Stimulated activated naive CD8-positive, alpha-beta T cell treated with anti-CD3 and anti-CD28 coated beads, Interleukin-15, amount 100 ng/mL, for 72 hours (primary cell): ENCODE data around the gene PUS7.
"Not testable (repeated sequence)": the region's sequence is repeated elsewhere in the genome, so short reads cannot be mapped to it uniquely, and the experiment has no call there.

ENCODE experiments used
- ATAC-seq: fragments of 150-1000 bp; cut with Tn5 transposase; 2 replicates; pipeline ENCODE4 v1.10.0; 2021; ENCODE audit warnings: mild to moderate bottlenecking, moderate library complexity
- DNase-seq, 2 donors: peaks; one replicate each; pipeline ENCODE4 v3.0.0; 2021 to 2022
- H3K27ac Mint-ChIP-seq, 2 donors: one replicate each; pipeline ENCODE4 v1.8.0; 2022; ENCODE audit warnings: mild to moderate bottlenecking in 2 of 2, mixed read lengths in 2 of 2, moderate library complexity in 2 of 2
- H3K27me3 Mint-ChIP-seq: one replicate; pipeline ENCODE4 v1.8.0; 2022; ENCODE audit warnings: mixed read lengths
- H3K4me1 Mint-ChIP-seq: one replicate; pipeline ENCODE4 v1.8.0; 2022; ENCODE audit warnings: mild to moderate bottlenecking, mixed read lengths
- H3K4me3 Mint-ChIP-seq, 2 donors: one replicate each; pipeline ENCODE4 v1.8.0; 2022; ENCODE audit warnings: mild to moderate bottlenecking in 2 of 2, mixed read lengths in 2 of 2, moderate library complexity in 1 of 2
- H3K9me3 Mint-ChIP-seq, 2 donors: one replicate each; pipeline ENCODE4 v1.8.0; 2022; ENCODE audit warnings: mixed read lengths in 2 of 2

Gene PUS7, protein sequence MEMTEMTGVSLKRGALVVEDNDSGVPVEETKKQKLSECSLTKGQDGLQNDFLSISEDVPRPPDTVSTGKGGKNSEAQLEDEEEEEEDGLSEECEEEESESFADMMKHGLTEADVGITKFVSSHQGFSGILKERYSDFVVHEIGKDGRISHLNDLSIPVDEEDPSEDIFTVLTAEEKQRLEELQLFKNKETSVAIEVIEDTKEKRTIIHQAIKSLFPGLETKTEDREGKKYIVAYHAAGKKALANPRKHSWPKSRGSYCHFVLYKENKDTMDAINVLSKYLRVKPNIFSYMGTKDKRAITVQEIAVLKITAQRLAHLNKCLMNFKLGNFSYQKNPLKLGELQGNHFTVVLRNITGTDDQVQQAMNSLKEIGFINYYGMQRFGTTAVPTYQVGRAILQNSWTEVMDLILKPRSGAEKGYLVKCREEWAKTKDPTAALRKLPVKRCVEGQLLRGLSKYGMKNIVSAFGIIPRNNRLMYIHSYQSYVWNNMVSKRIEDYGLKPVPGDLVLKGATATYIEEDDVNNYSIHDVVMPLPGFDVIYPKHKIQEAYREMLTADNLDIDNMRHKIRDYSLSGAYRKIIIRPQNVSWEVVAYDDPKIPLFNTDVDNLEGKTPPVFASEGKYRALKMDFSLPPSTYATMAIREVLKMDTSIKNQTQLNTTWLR

GRCh38 chr7:105521717-105522463, at the start of gene PUS7:
Gene PUS7, minus strand, starts transcription at chr7:105522271. Its CDS starts 13,759 bp downstream, at chr7:105508512.
- ATAC-seq (peak; percentile 92), DNase-seq (peak; percentile 75 to 80)
- Mint-ChIP-seq H3K9me3 (no peaks in the 10 kb centered on the region), H3K27ac (peak within 1 kb of the TSS; percentile 67 to 93), H3K4me3 (peak within 1 kb of the TSS; percentile 97 to 98), H3K27me3 (no peaks in the 10 kb centered on the region), H3K4me1 (peaks cover 37% of the 10 kb centered on the region)

DNA sequence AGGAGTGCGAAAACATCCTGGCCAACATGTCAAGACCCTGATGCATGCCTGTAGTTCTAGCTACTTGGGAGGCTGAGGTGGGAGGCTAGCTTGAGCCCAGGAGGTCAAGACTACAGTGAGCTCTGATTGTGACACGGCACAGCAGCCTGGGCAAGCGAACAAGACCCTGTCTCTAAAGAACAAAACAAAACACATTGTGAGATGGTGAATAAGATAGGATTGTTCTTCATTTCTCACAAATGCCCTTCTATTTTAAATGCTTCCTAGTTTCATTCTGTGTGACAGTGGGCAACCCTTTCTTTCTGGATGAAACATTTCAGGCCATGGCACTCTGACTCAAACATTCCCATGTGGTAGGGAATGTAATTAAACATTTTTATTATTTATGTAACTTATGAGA, 45.8 kb upstream of the PUS7 start:
- ATAC-seq: no peak
- Mint-ChIP-seq H3K27ac (peak overlapping the region in 1 of 2 donors; percentile 42), H3K9me3 (no peaks in the 10 kb centered on the region), H3K4me1 (no peaks in the 10 kb centered on the region), H3K4me3 (no peak overlapping the region), H3K27me3 (no peaks in the 10 kb centered on the region)
- DNase-seq: no peak

DNA sequence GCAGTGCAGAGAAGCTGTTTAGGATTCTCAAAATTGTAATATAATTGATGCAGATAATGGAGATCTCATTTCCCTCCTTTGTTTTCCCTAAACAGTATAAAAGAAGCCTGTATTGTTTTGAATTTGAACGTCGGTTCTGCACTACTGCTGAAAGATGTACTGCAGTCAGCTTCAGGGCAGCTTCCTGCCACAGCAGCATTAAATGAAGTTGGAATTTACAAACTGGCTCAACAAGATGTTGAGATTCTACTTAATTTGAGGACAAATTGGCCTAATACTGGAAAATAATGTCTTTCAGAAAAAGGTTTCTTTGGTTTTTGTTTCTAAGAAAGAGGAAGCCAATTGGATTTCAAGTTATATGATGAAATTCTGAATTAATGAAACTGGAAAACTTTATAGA, 45.0 kb upstream of the PUS7 start:
- no peaks in the 10 kb centered on the region for H3K9me3 Mint-ChIP-seq
- H3K4me3 Mint-ChIP-seq: no peak overlapping the region
- no peaks in the 10 kb centered on the region for H3K27me3 Mint-ChIP-seq
- H3K4me1 Mint-ChIP-seq: no peaks in the 10 kb centered on the region
- ATAC-seq: no peak
- no peak overlapping the region for H3K27ac Mint-ChIP-seq
- no peak for DNase-seq

DNA sequence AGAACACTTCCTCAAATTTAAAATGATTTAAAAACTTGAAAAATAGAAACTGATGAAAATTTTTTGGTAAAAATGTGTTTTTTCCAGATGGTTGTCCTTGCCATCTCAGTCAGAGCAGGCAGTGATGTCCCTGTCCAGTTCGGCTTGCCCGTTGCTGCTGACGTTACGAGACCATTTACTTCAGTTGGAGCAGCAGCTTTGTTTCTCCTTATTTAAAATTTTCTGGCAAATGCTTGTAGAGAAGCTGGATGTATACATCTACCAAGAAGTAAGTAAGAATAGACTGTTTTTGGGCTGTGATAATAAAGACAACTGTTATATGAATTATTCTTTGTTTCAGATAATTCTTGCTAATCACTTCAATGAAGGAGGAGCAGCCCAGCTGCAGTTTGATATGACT, 43.1 kb upstream of the PUS7 start:
- Mint-ChIP-seq H3K27ac (no peak overlapping the region), H3K9me3 (no peaks in the 10 kb centered on the region), H3K27me3 (no peaks in the 10 kb centered on the region), H3K4me1 (no peaks in the 10 kb centered on the region), H3K4me3 (no peak overlapping the region)
- ATAC-seq: no peak
- no peak for DNase-seq

- H3K9me3 Mint-ChIP-seq: no peaks in the 10 kb centered on the region
- no peaks in the 10 kb centered on the region for H3K4me1 Mint-ChIP-seq
- H3K4me3 Mint-ChIP-seq: no peak overlapping the region
- H3K27ac Mint-ChIP-seq: no peak overlapping the region
- DNase-seq (no peak), ATAC-seq (no peak)
- H3K27me3 Mint-ChIP-seq: no peaks in the 10 kb centered on the region
Observed at GRCh38 chr7:105559926-105560325, 37.9 kb upstream of the PUS7 start.

DNA sequence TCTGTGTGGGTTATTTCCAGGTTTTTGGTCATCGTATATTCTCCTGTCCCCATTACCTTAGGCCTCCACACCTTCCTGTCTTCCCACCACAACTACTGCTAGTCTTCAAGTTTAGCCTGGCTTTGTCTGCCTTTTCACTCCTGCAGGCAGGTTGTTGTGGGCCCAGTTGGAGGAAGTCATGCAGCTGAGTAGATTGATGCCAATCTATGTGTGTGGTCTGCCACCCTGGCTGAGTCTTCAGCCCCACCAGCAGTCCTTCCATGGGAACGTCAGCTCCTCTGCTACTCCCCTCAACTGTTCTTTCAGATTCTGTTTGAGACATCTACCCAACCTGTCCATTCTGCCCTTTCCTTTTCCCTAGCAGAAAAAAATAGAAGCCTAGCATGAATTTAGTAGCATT, 16.3 kb upstream of the PUS7 start:
- H3K27me3 Mint-ChIP-seq: no peaks in the 10 kb centered on the region
- ATAC-seq (no peak), DNase-seq (no peak)
- no peak overlapping the region for H3K4me3 Mint-ChIP-seq
- H3K27ac Mint-ChIP-seq: no peak overlapping the region
- H3K4me1 Mint-ChIP-seq: peaks cover 16% of the 10 kb centered on the region
- no peaks in the 10 kb centered on the region for H3K9me3 Mint-ChIP-seq

DNA sequence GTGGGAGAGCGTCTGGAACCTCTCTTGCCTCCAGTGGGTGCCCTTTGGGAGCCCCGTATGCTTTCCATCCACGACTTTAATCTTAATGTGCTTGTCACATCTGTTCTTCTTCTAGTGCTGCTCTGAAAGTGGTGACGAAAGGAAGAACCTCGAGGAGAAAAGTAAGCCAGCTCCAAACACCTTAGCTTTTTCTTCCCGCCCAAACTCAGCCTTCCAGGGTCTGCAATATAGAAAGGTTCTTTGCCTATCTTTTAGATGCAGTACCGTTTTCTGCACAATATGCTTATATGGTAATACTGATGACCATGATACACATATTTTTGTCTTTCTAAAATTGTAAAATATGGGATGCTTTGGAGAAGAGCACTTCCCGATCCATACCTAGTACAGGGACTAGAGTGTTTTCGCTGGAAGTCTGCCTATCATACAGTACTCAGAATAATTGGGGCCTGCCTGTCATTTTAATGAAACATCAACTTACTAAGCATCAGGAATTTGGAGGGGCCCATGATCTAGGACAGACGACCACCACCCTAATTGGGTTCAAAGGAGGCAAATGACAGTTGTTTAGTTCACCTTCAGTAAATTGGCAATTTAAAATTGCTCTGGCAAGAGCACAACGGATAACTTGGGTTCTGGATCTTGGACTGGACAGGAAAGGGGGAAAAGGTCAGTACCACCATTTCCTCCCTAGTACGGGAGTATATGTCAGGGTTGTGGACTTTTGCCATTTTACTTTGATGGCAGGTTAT, 10.8 kb upstream of the PUS7 start:
- Mint-ChIP-seq H3K4me3 (peak overlapping the region; percentile 80 to 98), H3K9me3 (no peaks in the 10 kb centered on the region), H3K27me3 (no peaks in the 10 kb centered on the region), H3K4me1 (peaks cover 29% of the 10 kb centered on the region), H3K27ac (peak overlapping the region; percentile 97 to 98)
- ATAC-seq: no peak
- no peak for DNase-seq

DNA sequence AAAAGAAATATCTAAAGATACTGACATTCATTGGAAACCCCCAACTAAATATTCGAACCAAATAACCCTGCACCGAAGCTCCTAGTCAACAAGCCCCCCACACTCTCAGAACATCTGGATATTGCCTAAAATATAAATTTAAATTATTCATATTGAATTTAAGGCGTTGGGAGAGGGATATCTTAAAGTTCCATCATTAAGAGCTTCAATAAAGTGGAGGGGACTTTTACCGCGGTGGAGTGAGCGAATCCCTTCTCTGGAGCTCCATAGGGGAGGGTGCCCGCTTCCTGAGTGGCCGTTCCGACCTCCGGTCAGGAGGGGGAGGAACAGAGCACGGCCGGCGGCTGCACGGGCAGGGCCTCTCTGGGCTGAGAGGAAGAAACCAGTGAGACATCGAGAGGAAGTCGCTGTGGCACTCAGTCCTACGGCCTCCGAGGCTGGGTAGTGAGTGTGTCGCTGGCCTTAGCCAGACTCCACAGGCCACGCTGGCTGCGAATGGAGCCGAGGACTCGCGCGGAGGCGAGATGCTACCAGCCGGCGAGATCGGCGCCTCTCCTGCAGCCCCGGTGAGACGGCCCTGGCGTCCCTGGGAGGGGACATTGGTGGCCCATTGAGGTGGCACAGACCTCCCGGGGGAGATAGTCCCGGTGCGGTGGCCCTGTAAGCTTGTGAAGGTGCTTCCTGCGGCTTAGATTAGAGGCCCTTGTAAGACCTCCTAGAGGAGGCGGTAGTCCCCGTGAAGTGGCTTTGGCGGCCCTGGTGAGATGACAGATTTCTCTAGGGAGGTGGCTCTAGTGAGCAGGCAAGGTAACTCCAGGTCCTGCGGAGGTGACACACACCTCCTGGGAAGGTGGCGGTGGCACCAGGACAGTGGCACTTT, 10.0 kb upstream of the PUS7 start, which contains the start of gene RINT1:
Gene RINT1 (plus strand): TSS at position 410 of the 880 bp plus-strand sequence. CDS start 115 bp downstream, at position 525.
- Mint-ChIP-seq H3K4me1 (peaks cover 29% of the 10 kb centered on the region), H3K27me3 (no peaks in the 10 kb centered on the region), H3K4me3 (peak within 1 kb of the TSS; percentile 80 to 98), H3K27ac (peak within 1 kb of the TSS; percentile 97 to 98), H3K9me3 (no peaks in the 10 kb centered on the region)
- peak; percentile 99 for ATAC-seq
- DNase-seq: peak; percentile 95 to 96

GRCh38 chr7:105530546-105530945, 8.5 kb upstream of the PUS7 start:
- H3K4me3 Mint-ChIP-seq: peak overlapping the region; percentile 31 to 32
- DNase-seq (no peak), ATAC-seq (no peak)
- H3K27me3 Mint-ChIP-seq: no peaks in the 10 kb centered on the region
- H3K9me3 Mint-ChIP-seq: no peaks in the 10 kb centered on the region
- peaks cover 28% of the 10 kb centered on the region for H3K4me1 Mint-ChIP-seq
- H3K27ac Mint-ChIP-seq: peak overlapping the region in 1 of 2 donors; percentile 76

GRCh38 chr7:105530126-105530525, 8.1 kb upstream of the PUS7 start:
- ATAC-seq: no peak
- Mint-ChIP-seq H3K4me3 (peak overlapping the region; percentile 31 to 32), H3K4me1 (peaks cover 24% of the 10 kb centered on the region)

DNA sequence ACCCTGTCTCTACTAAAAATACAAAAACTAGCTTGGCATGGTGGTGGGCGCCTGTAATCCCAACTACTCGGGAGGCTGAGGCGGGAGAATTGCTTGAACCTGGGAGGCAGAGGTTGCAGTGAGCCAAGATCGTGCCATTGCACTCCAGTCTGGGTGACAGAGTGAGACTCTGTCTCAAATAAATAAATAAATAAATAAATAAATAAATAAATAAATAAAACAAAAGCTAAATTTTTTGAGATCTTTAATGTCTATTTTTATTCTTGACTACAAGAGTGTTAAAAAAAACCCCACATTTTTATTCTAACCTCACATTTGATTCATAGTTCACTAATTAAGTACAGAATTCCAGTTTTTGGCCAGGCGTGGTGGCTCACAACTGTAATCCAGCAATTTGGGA, 5.7 kb upstream of the PUS7 start:
- not testable (repeated sequence) for H3K9me3 Mint-ChIP-seq, H3K27me3 Mint-ChIP-seq, DNase-seq, H3K4me3 Mint-ChIP-seq, ATAC-seq
- Mint-ChIP-seq H3K4me1 (peaks cover 12% of the 10 kb centered on the region), H3K27ac (peak overlapping the region in 1 of 2 donors; percentile 15)

More at GRCh38 chr7:105530126-105530525, 8.1 kb upstream of the PUS7 start:
- Mint-ChIP-seq H3K27ac (peak overlapping the region in 1 of 2 donors; percentile 76), H3K9me3 (no peaks in the 10 kb centered on the region), H3K27me3 (no peaks in the 10 kb centered on the region)
- no peak for DNase-seq

GRCh38 chr7:105524840-105525239, 2.8 kb upstream of the PUS7 start:
- ATAC-seq: no peak
- no peak for DNase-seq
- H3K4me3 Mint-ChIP-seq: no peak overlapping the region
- H3K4me1 Mint-ChIP-seq: peaks cover 25% of the 10 kb centered on the region
- no peaks in the 10 kb centered on the region for H3K9me3 Mint-ChIP-seq
- no peaks in the 10 kb centered on the region for H3K27me3 Mint-ChIP-seq
- H3K27ac Mint-ChIP-seq: no peak overlapping the region

GRCh38 chr7:105524423-105524822, 2.4 kb upstream of the PUS7 start:
- peaks cover 29% of the 10 kb centered on the region for H3K4me1 Mint-ChIP-seq
- H3K4me3 Mint-ChIP-seq, H3K9me3 Mint-ChIP-seq: not testable (repeated sequence)

GRCh38 chr7:105521027-105521716, 899 bp downstream of the PUS7 start:
- H3K4me3 Mint-ChIP-seq: peak overlapping the region; percentile 97 to 98
- DNase-seq (peak; percentile 58 to 63), ATAC-seq (peak; percentile 73)
- peaks cover 37% of the 10 kb centered on the region for H3K4me1 Mint-ChIP-seq
- H3K27me3 Mint-ChIP-seq: no peaks in the 10 kb centered on the region
- H3K9me3 Mint-ChIP-seq: no peaks in the 10 kb centered on the region
- H3K27ac Mint-ChIP-seq: peak overlapping the region; percentile 67 to 93

More at GRCh38 chr7:105524423-105524822, 2.4 kb upstream of the PUS7 start:
- ATAC-seq, H3K27me3 Mint-ChIP-seq, H3K27ac Mint-ChIP-seq, DNase-seq: not testable (repeated sequence)
